D341Med (cell line): ENCODE results near the gene PSMA8.
"Not testable (repeated sequence)": the region's sequence is repeated elsewhere in the genome, so short reads cannot be mapped to it uniquely, and the experiment has no call there.

ENCODE experiments used
- DNase-seq: peaks from one replicate; pipeline ENCODE4 v3.0.0; 2012; ENCODE audit warnings: low spot score

Gene PSMA8

GRCh38 chr18:26175481-26175880, 41.8 kb downstream of the PSMA8 start:
- DNase-seq: no peak

DNA sequence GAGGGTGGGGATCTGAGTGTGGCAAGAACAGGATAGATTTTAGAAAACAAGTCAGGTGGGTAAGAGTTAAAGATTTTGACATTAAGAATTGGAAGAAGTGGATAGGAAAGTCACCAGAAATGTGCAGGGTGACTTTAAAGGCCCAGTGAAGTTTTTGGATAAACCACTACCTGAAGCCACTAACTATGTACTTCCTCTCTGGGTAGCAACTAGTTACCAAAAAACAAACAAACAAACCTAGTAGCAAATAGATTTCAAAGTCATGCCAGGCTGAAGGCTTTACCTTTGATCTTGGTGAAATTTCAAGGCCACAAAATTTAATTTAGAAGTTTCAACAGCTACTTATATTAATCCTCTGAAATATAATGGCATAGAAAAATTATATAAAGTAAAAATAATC, 42.5 kb downstream of the PSMA8 start:
- no peak for DNase-seq

DNA sequence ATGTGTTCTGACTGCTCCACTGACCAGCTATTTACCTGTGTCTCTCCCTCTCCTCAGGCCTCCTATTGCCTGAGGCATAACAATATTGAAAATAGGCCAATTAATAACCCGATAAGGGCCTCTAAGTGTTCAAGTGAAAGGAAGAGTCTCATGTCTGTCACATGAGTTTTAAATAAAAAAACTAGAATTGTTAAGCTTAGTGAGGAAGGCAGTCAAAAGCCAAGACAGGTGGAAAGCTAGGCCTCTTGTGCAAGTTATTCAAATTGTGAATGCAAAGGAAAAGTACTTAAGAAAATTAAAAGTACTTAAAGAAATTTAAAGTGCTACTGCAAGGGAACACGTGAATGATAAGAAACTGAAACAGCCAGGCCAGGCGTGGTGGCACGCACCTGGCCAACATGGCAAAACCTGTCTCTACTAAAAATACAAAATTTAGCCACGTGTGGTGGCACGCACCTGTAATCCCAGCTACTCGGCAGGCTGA, 47.7 kb downstream of the PSMA8 start:
- no peak for DNase-seq

DNA sequence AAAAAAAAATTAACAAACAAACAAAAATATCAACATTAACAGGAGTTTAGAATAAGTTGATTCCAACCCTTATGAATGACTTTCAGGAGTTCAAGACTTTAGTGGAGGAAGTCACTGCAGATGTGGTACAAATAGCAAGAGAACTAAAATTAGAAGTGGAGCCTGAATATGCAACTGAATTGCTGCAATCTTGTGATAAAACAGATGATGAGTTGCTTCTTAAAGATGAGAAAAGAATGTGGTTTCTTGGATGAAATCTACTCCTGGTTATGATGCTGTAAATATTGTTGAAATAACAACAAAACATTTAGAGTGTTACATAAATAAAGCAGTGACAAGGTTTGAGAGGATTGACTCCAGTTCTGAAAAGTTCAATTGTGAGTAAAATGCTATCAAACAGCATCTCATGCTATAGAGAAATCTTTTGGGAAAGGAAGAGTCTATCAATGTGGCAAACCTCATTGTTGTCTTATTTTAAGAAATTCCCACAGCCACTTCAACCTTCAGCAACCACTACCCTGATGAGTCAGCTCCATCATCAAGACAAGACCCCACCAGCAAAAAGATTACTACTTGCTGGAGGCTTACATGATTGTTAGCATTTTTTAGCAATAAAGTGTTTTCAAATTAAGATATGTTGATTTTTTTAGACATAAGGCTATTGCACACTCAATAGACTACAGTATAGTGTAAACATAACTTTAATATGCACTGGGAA, 49.9 kb downstream of the PSMA8 start:
- DNase-seq: no peak

GRCh38 chr18:26185267-26185666, 51.6 kb downstream of the PSMA8 start:
- no peak for DNase-seq

DNA sequence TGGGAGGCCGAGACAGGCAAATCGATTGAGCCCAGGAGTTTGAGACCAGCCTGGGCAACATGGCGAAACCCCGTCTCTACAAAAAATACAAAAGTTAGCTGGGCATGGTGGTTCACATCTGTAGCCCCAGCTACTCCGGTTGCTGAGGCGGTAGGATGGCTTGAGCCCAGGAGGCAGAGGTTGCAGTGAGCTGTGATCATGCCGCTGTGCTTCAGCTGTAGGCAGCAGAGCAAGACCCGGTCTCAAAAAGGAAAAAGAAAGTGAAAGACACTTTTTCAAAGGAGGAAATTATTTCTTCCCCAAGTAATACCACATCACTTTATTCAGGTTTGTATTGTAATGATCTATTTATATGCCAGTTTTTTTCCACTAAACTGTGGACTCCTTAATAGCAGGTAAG, 56.8 kb downstream of the PSMA8 start:
- DNase-seq: no peak

GRCh38 chr18:26192233-26192632, 58.6 kb downstream of the PSMA8 start:
- DNase-seq: no peak

- DNase-seq: no peak
Measured at GRCh38 chr18:26196605-26197004, 62.9 kb downstream of the PSMA8 start.

DNA sequence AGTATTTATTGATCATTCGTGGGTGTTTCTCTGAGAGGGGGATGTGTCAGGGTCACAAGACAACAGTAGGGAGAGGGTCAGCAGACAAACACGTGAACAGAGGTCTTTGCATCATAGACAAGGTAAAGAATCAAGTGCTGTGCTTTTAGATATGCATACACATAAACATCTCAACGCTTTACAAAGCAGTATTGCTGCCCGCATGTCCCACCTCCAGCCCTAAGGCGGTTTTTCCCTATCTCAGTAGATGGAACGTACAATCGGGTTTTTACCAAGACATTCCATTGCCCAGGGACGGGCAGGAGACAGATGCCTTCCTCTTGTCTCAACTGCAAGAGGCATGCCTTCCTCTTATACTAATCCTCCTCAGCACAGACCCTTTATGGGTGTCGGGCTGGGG, 68.3 kb downstream of the PSMA8 start:
- DNase-seq: not testable (repeated sequence)

DNA sequence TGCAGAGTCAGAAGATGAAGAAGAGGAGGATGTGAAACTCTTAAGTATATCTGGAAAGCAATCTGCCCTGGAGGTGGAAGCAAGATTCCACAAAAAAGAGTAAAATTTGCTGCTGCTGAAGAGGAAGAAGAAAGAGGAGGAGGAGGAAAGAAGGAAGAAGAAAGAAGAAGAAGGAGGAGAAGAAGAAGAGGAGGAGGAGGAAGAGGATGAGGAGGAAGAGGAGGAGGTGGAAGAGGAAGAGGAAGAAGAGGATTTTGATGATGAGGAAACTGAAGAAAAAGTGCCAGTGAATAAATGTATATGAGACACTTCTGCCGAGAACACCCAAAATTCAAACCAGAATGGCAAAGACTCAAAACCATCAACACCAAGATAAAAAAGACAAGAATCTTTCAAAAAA, 71.6 kb downstream of the PSMA8 start:
- DNase-seq: no peak

GRCh38 chr18:26206488-26206887, 72.8 kb downstream of the PSMA8 start:
- no peak for DNase-seq

GRCh38 chr18:26207937-26208336, 74.3 kb downstream of the PSMA8 start:
- no peak for DNase-seq

DNA sequence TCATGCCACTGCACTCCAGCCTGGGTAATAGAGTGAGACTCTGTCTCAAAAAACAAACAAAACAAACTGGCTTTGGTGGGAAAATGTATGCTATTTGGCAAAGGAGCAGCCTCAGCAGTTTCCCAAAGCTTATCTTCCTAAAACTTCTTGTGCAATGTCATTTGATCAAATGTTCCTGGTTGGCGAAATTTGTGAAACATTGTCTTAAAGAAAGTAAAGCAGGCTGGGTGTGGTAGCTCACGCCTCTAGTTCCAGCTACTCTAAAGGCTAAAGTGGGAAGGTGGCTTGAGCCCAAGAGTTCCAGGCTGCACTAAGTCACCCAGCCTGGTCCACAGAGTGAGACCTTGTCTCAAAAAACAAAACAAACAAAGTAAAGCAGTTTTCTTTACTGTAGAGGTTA, 75.3 kb downstream of the PSMA8 start:
- no peak for DNase-seq

DNA sequence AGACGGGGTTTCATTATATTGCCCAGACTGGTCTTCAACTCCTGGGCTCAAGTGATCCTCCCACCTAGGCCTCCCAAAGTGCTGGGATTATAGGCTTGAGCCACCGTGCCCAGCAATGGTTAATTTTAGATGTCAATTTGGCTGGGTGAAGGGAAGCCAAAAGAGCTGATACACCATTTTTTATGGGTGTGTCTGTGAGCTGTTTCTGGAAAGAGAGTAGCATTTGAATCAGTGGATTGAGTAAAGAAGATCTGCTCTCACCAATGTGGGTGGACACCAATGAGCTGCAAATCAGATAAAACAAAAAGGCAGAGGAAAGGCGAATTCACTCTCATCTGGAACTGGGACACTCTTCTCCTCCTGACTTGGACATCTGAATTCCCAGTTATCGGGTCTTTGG, 76.5 kb downstream of the PSMA8 start:
- DNase-seq: no peak

DNA sequence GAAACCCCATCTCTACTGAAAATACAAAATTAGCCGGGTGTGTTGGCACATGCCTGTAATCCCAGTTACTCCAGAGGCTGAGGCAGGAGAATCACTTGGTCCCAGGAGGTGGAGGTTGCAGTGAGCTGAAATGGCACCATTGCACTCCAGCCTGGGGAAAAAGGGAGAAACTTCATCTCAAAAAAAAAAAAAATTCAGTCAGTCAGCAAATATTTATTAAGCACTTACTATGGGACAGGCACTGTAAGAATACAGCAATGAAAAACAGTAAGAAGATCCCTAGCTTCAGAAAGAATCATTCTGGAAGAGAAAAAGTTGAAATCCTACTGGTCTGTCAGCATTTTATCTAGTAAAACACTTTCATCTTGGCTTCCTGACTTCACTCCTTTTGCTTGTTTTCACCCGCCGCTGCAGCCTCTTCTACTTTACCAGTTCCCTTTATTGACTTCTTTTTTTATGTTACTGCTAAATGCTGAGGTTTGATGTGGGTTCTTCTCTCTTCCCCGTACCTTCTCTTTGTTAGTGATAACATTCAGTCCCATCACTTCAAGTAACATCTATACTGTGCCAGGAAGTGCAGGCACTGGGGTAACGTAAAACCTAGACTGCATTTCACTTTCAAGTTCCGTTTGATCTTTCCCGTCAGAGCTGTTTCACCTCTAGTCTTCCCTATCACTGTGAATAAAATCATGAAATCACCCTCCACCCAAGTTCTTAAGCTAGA, 81.7 kb downstream of the PSMA8 start:
- no peak for DNase-seq

DNA sequence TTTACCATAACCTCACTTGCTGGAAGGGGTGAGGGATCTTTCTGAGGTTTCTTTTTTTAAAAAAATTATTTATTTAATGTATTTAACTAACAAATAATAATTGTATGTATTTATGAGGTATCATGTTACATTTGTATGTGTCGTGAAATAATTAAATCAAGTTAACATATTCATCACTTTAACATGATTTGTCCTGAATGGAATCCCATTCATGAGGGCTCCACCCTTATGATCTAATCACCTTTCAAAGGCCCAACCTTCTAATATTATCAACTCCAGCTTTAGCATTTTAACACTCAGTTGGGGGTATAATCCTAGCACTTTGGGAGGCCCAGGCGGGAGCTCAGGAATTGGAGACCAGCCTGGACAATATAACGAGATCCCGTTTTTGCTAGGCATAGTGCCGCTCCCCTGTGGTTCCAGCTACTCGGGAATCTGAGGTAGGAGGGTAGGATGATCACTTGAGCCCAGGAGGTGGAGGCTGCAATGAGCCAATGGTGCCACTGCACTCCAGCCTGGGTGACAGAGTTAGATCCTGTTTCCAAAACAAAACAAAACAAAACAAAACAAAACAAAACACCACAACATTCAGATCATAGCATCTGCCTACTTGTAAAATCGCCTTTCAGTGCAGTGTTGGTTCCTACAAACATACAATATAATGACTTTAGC, 91.5 kb downstream of the PSMA8 start:
- DNase-seq: no peak

DNA sequence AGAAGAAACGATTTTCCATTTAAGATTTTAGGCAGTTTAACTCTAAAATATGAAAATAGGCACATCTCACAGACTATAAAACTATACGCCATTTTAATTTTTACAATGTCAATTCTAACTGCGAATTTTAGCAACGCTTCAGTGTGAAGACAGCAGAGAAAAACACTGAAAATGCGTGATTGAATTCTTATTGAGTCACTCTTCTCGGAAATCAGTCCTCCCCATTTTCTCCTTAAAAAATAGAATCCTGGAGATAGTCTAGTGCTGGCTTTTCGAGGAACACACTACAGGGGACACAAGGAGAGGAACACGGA, 92.2 kb downstream of the PSMA8 start:
- DNase-seq: no peak

DNA sequence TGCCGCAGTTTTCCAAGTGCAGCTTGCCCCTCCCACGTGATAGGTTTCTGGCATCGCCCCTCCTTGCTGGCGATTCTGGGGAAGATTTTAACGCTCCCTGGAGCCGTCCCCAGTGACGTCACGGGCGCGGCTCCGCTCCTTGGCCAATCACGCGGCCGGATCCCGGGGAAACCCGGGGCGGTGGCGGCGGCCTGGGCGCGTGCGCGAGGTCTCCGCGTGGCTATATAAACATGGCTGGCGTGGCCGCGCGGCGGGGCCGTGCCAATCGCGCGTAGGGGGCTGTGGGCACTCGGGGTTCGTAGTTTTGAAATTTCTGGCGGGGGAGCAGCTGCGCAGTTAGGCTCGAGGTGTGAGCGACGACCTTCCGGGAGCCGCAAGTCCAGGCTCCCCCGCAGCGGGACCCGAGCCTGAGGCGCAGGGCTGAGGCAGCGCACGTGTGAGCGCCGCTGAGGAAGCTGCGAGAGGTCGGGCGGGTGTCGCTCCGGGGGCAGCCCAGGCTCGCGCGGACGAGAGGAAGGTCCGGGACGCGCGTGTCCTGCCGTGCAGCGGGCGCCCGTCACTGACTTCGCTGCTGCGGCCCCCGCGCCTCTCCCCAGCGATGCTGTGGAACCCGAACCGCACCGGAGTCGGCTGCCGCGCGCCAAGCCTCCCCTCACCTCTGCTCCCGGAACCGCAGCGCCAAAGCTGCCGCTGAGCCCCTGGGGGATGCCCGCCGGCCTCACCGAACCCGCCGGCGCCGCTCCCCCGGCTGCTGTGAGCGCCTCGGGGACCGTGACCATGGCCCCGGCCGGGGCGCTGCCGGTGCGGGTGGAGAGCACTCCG, 92.8 kb downstream of the PSMA8 start, which contains the start of gene TAF4B:
Gene TAF4B, plus strand, starts transcription at position 217 of the 822 bp plus-strand sequence. Its CDS starts 489 bp downstream, at position 706.
- peak; percentile 100 for DNase-seq

GRCh38 chr18:26227051-26227670, 93.5 kb downstream of the PSMA8 start:
- no peak for DNase-seq

- DNase-seq: no peak
Measured at GRCh38 chr18:26228562-26229260, 95.0 kb downstream of the PSMA8 start.

- no peak for DNase-seq
Measured at GRCh38 chr18:26230497-26230896, 96.8 kb downstream of the PSMA8 start.
